ENCODE measurements around the gene UBE3D.

The UBE3D gene

DNA sequence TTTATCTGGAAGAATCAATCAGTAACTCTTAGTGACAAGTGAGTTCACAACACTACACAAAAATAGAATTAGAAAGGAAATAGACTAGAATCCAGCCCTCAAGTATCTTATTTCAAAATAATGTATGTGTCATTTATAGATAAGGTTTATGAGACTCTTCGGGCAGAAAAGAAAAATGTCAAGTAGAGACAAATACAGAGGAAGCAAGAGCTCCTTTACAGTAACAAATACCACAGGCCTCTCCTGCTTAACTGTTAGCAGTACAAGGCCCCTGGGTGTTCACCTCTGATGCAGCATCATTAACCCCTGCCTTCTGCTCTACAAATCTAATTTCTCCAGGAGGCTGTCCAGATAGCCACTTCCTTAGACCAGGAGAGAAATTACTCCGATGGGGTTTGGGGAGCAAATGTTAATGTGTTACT, 76.7 kb downstream of the UBE3D start:
- Histone ChIP-seq H3K9me3 (ENCODE audit: control insufficient read depth, insufficient read depth, low read depth, low read length) (no peaks in the 10 kb centered on the region), H3K36me3 (ENCODE audit: control insufficient read depth in 2 of 2, insufficient read depth in 1 of 2, low read length in 2 of 2) (no peaks in the 10 kb centered on the region), H3K27ac (ENCODE audit: extremely low read depth, low read depth, low read length) (no peak overlapping the region), H3K4me1 (ENCODE audit: control insufficient read depth, insufficient read depth, low read length) (peaks cover 12% of the 10 kb centered on the region), H3K4me3 (ENCODE audit: low read depth, low read length) (no peak overlapping the region)
- CTCF ChIA-PET, result interaction anchor here (0.6 to 1.4 kb wide), 3 partner anchors 76 to 1053 kb away, joined by 3 to 4 read pairs (median 4); partner anchors contain the start of gene UBE3D
- POLR2A ChIA-PET, result no interaction called here
- TF ChIP-seq ZNF660 (tag by site-specific recombination; IDR thresholded peaks at IDR 0.05) (no peak), ZNF239 (tag by site-specific recombination; IDR thresholded peaks at IDR 0.05) (no peak), ZNF624 (tag by site-specific recombination; IDR thresholded peaks at IDR 0.05) (no peak), WT1 (tag by site-specific recombination; IDR thresholded peaks at IDR 0.05) (no peak), FEZF1 (tag by site-specific recombination; IDR thresholded peaks at IDR 0.05) (peak; percentile 42; the same call in 1 of the 2 replicates), OSR2 (tag by site-specific recombination; IDR thresholded peaks at IDR 0.05) (0 out of 2 replicates have a peak, but pooled peaks have one; percentile 34), ZNF19 (tag by site-specific recombination; IDR thresholded peaks at IDR 0.05; ENCODE audit: low read depth) (no peak), ZSCAN30 (tag by site-specific recombination; IDR thresholded peaks at IDR 0.05) (0 out of 2 replicates have a peak, but pooled peaks have one; percentile 48), MEIS1 (CRISPR knock-in tag; IDR thresholded peaks at IDR 0.05; ENCODE audit: borderline replicate concordance) (no peak), ZNF335 (tag by site-specific recombination; conservative IDR thresholded peaks at IDR 0.05) (no peak), BCL11B (tag by site-specific recombination; IDR thresholded peaks at IDR 0.05; ENCODE audit: low read depth) (no peak), TRIM28 (IDR thresholded peaks at IDR 0.05; ENCODE audit: borderline replicate concordance, low read length) (0 out of 2 replicates have a peak, but pooled peaks have one; percentile 39), ZBTB21 (tag by site-specific recombination; IDR thresholded peaks at IDR 0.05) (no peak), ZNF792 (tag by site-specific recombination; IDR thresholded peaks at IDR 0.05) (no peak), TCF7L2 (IDR thresholded peaks at IDR 0.05; ENCODE audit: borderline replicate concordance, low read depth, low read length) (no peak), ZNF555 (tag by site-specific recombination; conservative IDR thresholded peaks at IDR 0.05) (no peak), ZNF843 (tag by site-specific recombination; IDR thresholded peaks at IDR 0.05) (peak; percentile 56; the same call in 1 of the 2 replicates), ZNF2 (tag by site-specific recombination; IDR thresholded peaks at IDR 0.05) (no peak), ZNF23 (tag by site-specific recombination; IDR thresholded peaks at IDR 0.05; ENCODE audit: borderline replicate concordance) (no peak), ZNF510 (tag by site-specific recombination; IDR thresholded peaks at IDR 0.05; ENCODE audit: insufficient replicate concordance) (no peak), ZFP3 (tag by site-specific recombination; IDR thresholded peaks at IDR 0.05; ENCODE audit: low read depth) (no peak), ZNF169 (tag by site-specific recombination; IDR thresholded peaks at IDR 0.05) (no peak), ZNF596 (tag by site-specific recombination; IDR thresholded peaks at IDR 0.05) (0 out of 2 replicates have a peak, but pooled peaks have one; percentile 12)
- TF ChIP-seq, protein P1, sequence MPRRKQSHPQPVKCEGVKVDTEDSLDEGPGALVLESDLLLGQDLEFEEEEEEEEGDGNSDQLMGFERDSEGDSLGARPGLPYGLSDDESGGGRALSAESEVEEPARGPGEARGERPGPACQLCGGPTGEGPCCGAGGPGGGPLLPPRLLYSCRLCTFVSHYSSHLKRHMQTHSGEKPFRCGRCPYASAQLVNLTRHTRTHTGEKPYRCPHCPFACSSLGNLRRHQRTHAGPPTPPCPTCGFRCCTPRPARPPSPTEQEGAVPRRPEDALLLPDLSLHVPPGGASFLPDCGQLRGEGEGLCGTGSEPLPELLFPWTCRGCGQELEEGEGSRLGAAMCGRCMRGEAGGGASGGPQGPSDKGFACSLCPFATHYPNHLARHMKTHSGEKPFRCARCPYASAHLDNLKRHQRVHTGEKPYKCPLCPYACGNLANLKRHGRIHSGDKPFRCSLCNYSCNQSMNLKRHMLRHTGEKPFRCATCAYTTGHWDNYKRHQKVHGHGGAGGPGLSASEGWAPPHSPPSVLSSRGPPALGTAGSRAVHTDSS (tag by site-specific recombination; IDR thresholded peaks at IDR 0.05), result no peak
- TF ChIP-seq, protein P2, sequence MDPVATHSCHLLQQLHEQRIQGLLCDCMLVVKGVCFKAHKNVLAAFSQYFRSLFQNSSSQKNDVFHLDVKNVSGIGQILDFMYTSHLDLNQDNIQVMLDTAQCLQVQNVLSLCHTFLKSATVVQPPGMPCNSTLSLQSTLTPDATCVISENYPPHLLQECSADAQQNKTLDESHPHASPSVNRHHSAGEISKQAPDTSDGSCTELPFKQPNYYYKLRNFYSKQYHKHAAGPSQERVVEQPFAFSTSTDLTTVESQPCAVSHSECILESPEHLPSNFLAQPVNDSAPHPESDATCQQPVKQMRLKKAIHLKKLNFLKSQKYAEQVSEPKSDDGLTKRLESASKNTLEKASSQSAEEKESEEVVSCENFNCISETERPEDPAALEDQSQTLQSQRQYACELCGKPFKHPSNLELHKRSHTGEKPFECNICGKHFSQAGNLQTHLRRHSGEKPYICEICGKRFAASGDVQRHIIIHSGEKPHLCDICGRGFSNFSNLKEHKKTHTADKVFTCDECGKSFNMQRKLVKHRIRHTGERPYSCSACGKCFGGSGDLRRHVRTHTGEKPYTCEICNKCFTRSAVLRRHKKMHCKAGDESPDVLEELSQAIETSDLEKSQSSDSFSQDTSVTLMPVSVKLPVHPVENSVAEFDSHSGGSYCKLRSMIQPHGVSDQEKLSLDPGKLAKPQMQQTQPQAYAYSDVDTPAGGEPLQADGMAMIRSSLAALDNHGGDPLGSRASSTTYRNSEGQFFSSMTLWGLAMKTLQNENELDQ (tag by site-specific recombination; IDR thresholded peaks at IDR 0.05; ENCODE audit: low read depth), result no peak
- TF ChIP-seq, protein P3, sequence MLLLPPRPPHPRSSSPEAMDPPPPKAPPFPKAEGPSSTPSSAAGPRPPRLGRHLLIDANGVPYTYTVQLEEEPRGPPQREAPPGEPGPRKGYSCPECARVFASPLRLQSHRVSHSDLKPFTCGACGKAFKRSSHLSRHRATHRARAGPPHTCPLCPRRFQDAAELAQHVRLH (tag by site-specific recombination; IDR thresholded peaks at IDR 0.05), result no peak
- TF ChIP-seq, protein P4, sequence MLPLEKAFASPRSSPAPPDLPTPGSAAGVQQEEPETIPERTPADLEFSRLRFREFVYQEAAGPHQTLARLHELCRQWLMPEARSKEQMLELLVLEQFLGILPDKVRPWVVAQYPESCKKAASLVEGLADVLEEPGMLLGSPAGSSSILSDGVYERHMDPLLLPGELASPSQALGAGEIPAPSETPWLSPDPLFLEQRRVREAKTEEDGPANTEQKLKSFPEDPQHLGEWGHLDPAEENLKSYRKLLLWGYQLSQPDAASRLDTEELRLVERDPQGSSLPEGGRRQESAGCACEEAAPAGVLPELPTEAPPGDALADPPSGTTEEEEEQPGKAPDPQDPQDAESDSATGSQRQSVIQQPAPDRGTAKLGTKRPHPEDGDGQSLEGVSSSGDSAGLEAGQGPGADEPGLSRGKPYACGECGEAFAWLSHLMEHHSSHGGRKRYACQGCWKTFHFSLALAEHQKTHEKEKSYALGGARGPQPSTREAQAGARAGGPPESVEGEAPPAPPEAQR (tag by site-specific recombination; IDR thresholded peaks at IDR 0.05), result no peak
- TF ChIP-seq, protein P5, sequence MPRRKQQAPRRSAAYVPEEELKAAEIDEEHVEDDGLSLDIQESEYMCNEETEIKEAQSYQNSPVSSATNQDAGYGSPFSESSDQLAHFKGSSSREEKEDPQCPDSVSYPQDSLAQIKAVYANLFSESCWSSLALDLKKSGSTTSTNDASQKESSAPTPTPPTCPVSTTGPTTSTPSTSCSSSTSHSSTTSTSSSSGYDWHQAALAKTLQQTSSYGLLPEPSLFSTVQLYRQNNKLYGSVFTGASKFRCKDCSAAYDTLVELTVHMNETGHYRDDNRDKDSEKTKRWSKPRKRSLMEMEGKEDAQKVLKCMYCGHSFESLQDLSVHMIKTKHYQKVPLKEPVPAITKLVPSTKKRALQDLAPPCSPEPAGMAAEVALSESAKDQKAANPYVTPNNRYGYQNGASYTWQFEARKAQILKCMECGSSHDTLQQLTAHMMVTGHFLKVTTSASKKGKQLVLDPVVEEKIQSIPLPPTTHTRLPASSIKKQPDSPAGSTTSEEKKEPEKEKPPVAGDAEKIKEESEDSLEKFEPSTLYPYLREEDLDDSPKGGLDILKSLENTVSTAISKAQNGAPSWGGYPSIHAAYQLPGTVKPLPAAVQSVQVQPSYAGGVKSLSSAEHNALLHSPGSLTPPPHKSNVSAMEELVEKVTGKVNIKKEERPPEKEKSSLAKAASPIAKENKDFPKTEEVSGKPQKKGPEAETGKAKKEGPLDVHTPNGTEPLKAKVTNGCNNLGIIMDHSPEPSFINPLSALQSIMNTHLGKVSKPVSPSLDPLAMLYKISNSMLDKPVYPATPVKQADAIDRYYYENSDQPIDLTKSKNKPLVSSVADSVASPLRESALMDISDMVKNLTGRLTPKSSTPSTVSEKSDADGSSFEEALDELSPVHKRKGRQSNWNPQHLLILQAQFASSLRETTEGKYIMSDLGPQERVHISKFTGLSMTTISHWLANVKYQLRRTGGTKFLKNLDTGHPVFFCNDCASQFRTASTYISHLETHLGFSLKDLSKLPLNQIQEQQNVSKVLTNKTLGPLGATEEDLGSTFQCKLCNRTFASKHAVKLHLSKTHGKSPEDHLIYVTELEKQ (tag by site-specific recombination; IDR thresholded peaks at IDR 0.05; ENCODE audit: borderline replicate concordance), result no peak
- TF ChIP-seq, protein P6, sequence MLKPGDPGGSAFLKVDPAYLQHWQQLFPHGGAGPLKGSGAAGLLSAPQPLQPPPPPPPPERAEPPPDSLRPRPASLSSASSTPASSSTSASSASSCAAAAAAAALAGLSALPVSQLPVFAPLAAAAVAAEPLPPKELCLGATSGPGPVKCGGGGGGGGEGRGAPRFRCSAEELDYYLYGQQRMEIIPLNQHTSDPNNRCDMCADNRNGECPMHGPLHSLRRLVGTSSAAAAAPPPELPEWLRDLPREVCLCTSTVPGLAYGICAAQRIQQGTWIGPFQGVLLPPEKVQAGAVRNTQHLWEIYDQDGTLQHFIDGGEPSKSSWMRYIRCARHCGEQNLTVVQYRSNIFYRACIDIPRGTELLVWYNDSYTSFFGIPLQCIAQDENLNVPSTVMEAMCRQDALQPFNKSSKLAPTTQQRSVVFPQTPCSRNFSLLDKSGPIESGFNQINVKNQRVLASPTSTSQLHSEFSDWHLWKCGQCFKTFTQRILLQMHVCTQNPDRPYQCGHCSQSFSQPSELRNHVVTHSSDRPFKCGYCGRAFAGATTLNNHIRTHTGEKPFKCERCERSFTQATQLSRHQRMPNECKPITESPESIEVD (tag by site-specific recombination; IDR thresholded peaks at IDR 0.05), result peak; percentile 80

Measured in HEK293 (cell line).